B cell (primary cell): ENCODE data around the gene GRIK3. TPM values are rescaled to one million over a fixed set of nuclear protein-coding genes. Genes with fewer than 3 reads are reported as not detected.

ENCODE experiments used
- ATAC-seq: fragments of 200-7000 bp; cut with Tn5 transposase; one replicate; pipeline ENCODE4 v1.10.0; 2021; ENCODE audit warnings: low read depth, mild to moderate bottlenecking, moderate number of reproducible peaks, moderate library complexity
- CTCF ChIA-PET: fragments of 350-600 bp; sonication (Branson Sonifier 250); formaldehyde crosslinking; loops from one replicate; lab custom pipeline; 2021; ENCODE audit warnings: antibody characterized with exemption, inconsistent platforms; lab: Charles Lee
- POLR2A ChIA-PET: fragments of 350-600 bp; sonication (Branson Sonifier 250); formaldehyde crosslinking; loops from one replicate; lab custom pipeline; 2021; ENCODE audit warnings: antibody characterized with exemption; lab: Charles Lee
- DNase-seq: peaks from one replicate; pipeline ENCODE4 v3.0.0; 2013
- H2AFZ ChIP-seq: 2 replicates; pipeline ENCODE4 v1.6.1; 2012; ENCODE audit warnings: mild to moderate bottlenecking, low read depth, low read length; ENCODE audit not compliant: insufficient read depth, poor library complexity, severe bottlenecking
- H3K27ac ChIP-seq, 2 donors: 1 replicate in 1 of 2; 2 replicates in 1 of 2; pipeline ENCODE4 v1.5.1; 2012 to 2013; ENCODE audit warnings: low read length in 2 of 2, mild to moderate bottlenecking in 2 of 2, moderate library complexity in 1 of 2
- H3K27me3 ChIP-seq, 4 experiments: fragments of 200-600 bp in 1 of 4; sonication (generic) in 1 of 4; replicated peaks in 1 of 4; 1 replicate in 2 of 4; 2 replicates in 2 of 4; pipeline versions ENCODE4 v1.6.1 to v1.7.0; 2013 to 2016; ENCODE audit warnings: low read length in 3 of 4, mild to moderate bottlenecking in 2 of 4, mixed read lengths in 1 of 4, moderate library complexity in 1 of 4; ENCODE audit not compliant: insufficient read depth in 4 of 4, control insufficient read depth in 3 of 4; ENCODE audit errors: control extremely low read depth in 1 of 4
- H3K36me3 ChIP-seq, 2 experiments: replicated peaks in 1 of 2; 1 replicate in 1 of 2; 2 replicates in 1 of 2; pipeline versions ENCODE4 v1.6.1 to v1.7.1; 2013; ENCODE audit warnings: low read length in 1 of 2; ENCODE audit not compliant: insufficient read depth in 2 of 2, control insufficient read depth in 1 of 2; ENCODE audit errors: control extremely low read depth in 1 of 2, extremely low read depth in 1 of 2
- H3K4me1 ChIP-seq, 2 donors: fragments of 200-600 bp in 1 of 2; sonication (generic) in 1 of 2; 1 replicate in 1 of 2; 2 replicates in 1 of 2; pipeline versions ENCODE4 v1.5.1 to v1.6.1; 2013 to 2017; ENCODE audit warnings: low read length in 2 of 2; ENCODE audit not compliant: control insufficient read depth in 2 of 2, insufficient read depth in 2 of 2
- H3K4me2 ChIP-seq: replicated peaks from 2 replicates; pipeline ENCODE3; 2012; ENCODE audit warnings: mild to moderate bottlenecking, low read depth, low read length; ENCODE audit not compliant: poor library complexity, severe bottlenecking
- H3K4me3 ChIP-seq, 5 experiments: fragments of 200-600 bp in 1 of 5; sonication (generic) in 1 of 5; 1 replicate in 3 of 5; 2 replicates in 2 of 5; pipeline versions ENCODE4 v1.5.1 to v1.7.0; 2011 to 2016; ENCODE audit warnings: low read length in 4 of 5, mild to moderate bottlenecking in 4 of 5, low read depth in 2 of 5, control low read depth in 1 of 5, moderate library complexity in 1 of 5; ENCODE audit not compliant: insufficient read depth in 1 of 5; ENCODE audit errors: control extremely low read depth in 1 of 5, extremely low read depth in 1 of 5
- H3K79me2 ChIP-seq: fragments of 200-600 bp; sonication (generic); one replicate; pipeline ENCODE4 v1.6.0; 2016; ENCODE audit warnings: low read length; ENCODE audit not compliant: control insufficient read depth, insufficient read depth
- H3K9ac ChIP-seq: fragments of 200-600 bp; sonication (generic); 2 replicates; pipeline ENCODE4 v1.6.1; 2017; ENCODE audit warnings: mild to moderate bottlenecking, low read length, moderate library complexity
- H3K9me3 ChIP-seq, 3 donors: one replicate each; pipeline versions ENCODE4 v1.6.1 to v1.7.1; 2013; ENCODE audit warnings: low read length in 2 of 3; ENCODE audit not compliant: control insufficient read depth in 2 of 3, insufficient read depth in 1 of 3; ENCODE audit errors: control extremely low read depth in 1 of 3
- H4K20me1 ChIP-seq: 2 replicates; pipeline ENCODE4 v1.6.0; 2012; ENCODE audit warnings: mild to moderate bottlenecking, low read length; ENCODE audit not compliant: insufficient read depth, control insufficient read depth, poor library complexity, severe bottlenecking
- H3K27ac Mint-ChIP-seq: one replicate; pipeline ENCODE4 v1.8.0; 2021; ENCODE audit warnings: mixed read lengths
- H3K27me3 Mint-ChIP-seq: one replicate; pipeline ENCODE4 v1.8.0; 2021; ENCODE audit warnings: mixed read lengths
- H3K4me1 Mint-ChIP-seq: one replicate; pipeline ENCODE4 v1.8.0; 2021; ENCODE audit warnings: mixed read lengths
- H3K4me3 Mint-ChIP-seq: one replicate; pipeline ENCODE4 v1.8.0; 2021; ENCODE audit warnings: mixed read lengths
- H3K9me3 Mint-ChIP-seq: one replicate; pipeline ENCODE4 v1.8.0; 2022; ENCODE audit warnings: mixed read lengths; ENCODE audit not compliant: insufficient read depth
- CTCF ChIP-seq: fragments of 200-600 bp; IDR thresholded peaks from one replicate; pipeline ENCODE4 v1.8.0; 2022; ENCODE audit warnings: antibody characterized with exemption, mild to moderate bottlenecking
- EZH2 ChIP-seq: IDR thresholded peaks from 2 replicates; pipeline ENCODE4 v1.6.1; 2012; ENCODE audit warnings: borderline replicate concordance, low read depth, mild to moderate bottlenecking, moderate library complexity, low read length; ENCODE audit not compliant: insufficient read depth, poor library complexity, severe bottlenecking
- WGBS: methylation state at CpG from one replicate; pipeline ENCODE4 v1.1.5; 2013; ENCODE audit warnings: missing lambda C conversion rate; ENCODE audit not compliant: insufficient coverage; 5-methylcytosine and 5-hydroxymethylcytosine counted together
- intact Hi-C: fragments of 100-400 bp; cut with micrococcal nuclease; formaldehyde crosslinking; loops from one replicate; pipeline ENCODE4 v1.10.0; 2022
- polyA plus RNA-seq: library from polyadenylated mRNA; depleted of rRNA; stranded (reverse); fragments of >200 nt; gene quantifications from 2 replicates; pipeline ENCODE4 v1.2.3, GENCODE V29; 2012
- total RNA-seq, 2 donors: library from RNA; stranded (reverse); fragments of 120-200 nt in 1 of 2; gene quantifications; 1 replicate in 1 of 2; 2 replicates in 1 of 2; pipeline versions ENCODE4 v1.2.3 to v1.2.4, GENCODE V29; 2013 to 2022

GRIK3 gene
- total and polyA plus RNA-seq, 2 donors (not counting 1 experiment from before 2014, with no cell fraction given): 0.12 to 1.5 TPM

- H3K9ac ChIP-seq: no peak overlapping the region
These were observed 39.6 kb upstream of the GRIK3 start for GRCh38 chr1:37073854-37074379.

More at GRCh38 chr1:37073854-37074379, 39.6 kb upstream of the GRIK3 start:
- 85% methylated on average over 9 of the region's 9 CpGs for WGBS
- intact Hi-C loops: no loop called here
- no peaks in the 10 kb centered on the region for H4K20me1 ChIP-seq
- H3K4me1 ChIP-seq: no peaks in the 10 kb centered on the region
- H3K9me3 ChIP-seq: no peaks in the 10 kb centered on the region
- H3K4me2 ChIP-seq: no peak overlapping the region
- H3K27ac ChIP-seq: no peak overlapping the region
- peaks cover 8% of the 10 kb centered on the region for H3K27me3 Mint-ChIP-seq
- peaks cover 0 to 5% (median 0%) of the 10 kb centered on the region in 4 experiments for H3K27me3 ChIP-seq
- H3K9me3 Mint-ChIP-seq: no peaks in the 10 kb centered on the region
- DNase-seq: no peak
- H3K27ac Mint-ChIP-seq: no peak overlapping the region
- H3K4me3 ChIP-seq: no peak overlapping the region
- H3K79me2 ChIP-seq: no peaks in the 10 kb centered on the region
- ChIA-PET POLR2A (no interaction called here), CTCF (no interaction called here)
- H3K4me3 Mint-ChIP-seq: no peak overlapping the region
- no peak overlapping the region for H2AFZ ChIP-seq
- TF ChIP-seq CTCF (no peak), EZH2 (no peak)
- H3K36me3 ChIP-seq: no peaks in the 10 kb centered on the region
- ATAC-seq: no peak
- H3K4me1 Mint-ChIP-seq: no peaks in the 10 kb centered on the region
